NCI-H1092 treated with DMSO at 0.1 percent for 48 hours (cell line): Measurements from ENCODE around the gene GNG12.
"Not testable (repeated sequence)": the region's sequence is repeated elsewhere in the genome, so short reads cannot be mapped to it uniquely, and the experiment has no call there.

Source experiments
- DNase-seq: peaks from one replicate; lab custom pipeline; 2025; lab: John Stamatoyannopoulos, UW

GNG12 gene

GRCh38 chr1:67680486-67680885 lies 152.8 kb downstream of the GNG12 start:
- DNase-seq: no peak

GRCh38 chr1:67679691-67680090 lies 153.6 kb downstream of the GNG12 start:
- no peak for DNase-seq

- no peak for DNase-seq
Observed at GRCh38 chr1:67677930-67678329, 155.3 kb downstream of the GNG12 start.

- no peak for DNase-seq
Observed at GRCh38 chr1:67677408-67677807, 155.9 kb downstream of the GNG12 start.

GRCh38 chr1:67676946-67677345 lies 156.3 kb downstream of the GNG12 start:
- peak; percentile 11 for DNase-seq

GRCh38 chr1:67676287-67676686 lies 157.0 kb downstream of the GNG12 start:
- no peak for DNase-seq

- no peak for DNase-seq
Observed at GRCh38 chr1:67675800-67676199, 157.5 kb downstream of the GNG12 start.

GRCh38 chr1:67674260-67675011 lies 158.8 kb downstream of the GNG12 start:
- peak; percentile 84 for DNase-seq

- no peak for DNase-seq
Observed at GRCh38 chr1:67673468-67674201, 159.6 kb downstream of the GNG12 start.

GRCh38 chr1:67672260-67672803 lies 160.9 kb downstream of the GNG12 start:
- DNase-seq: no peak

- no peak for DNase-seq
Observed at GRCh38 chr1:67668660-67669059, 164.6 kb downstream of the GNG12 start.

GRCh38 chr1:67666636-67667035 lies 166.6 kb downstream of the GNG12 start:
- no peak for DNase-seq

- not testable (repeated sequence) for DNase-seq
Observed at GRCh38 chr1:67665307-67665706, 168.0 kb downstream of the GNG12 start.

- no peak for DNase-seq
Observed at GRCh38 chr1:67664048-67664447, 169.2 kb downstream of the GNG12 start.

GRCh38 chr1:67662884-67663283 lies 170.4 kb downstream of the GNG12 start:
- DNase-seq: no peak

- DNase-seq: no peak
Observed at GRCh38 chr1:67659229-67659628, 174.0 kb downstream of the GNG12 start.

- DNase-seq: not testable (repeated sequence)
Observed at GRCh38 chr1:67657152-67657551, 176.1 kb downstream of the GNG12 start.

GRCh38 chr1:67655581-67655980 lies 177.7 kb downstream of the GNG12 start:
- no peak for DNase-seq

- no peak for DNase-seq
Observed at GRCh38 chr1:67653304-67653703, 180.0 kb downstream of the GNG12 start.

- DNase-seq: no peak
Observed at GRCh38 chr1:67652800-67653199, 180.5 kb downstream of the GNG12 start.
